EH (cell line): ENCODE results near the gene RND2.

Experiments used
- DNase-seq: peaks from one replicate; pipeline ENCODE4 v3.0.0-alpha.2; 2015; ENCODE audit warnings: low read depth

RND2 gene

GRCh38 chr17:43006639-43007551 lies 18.1 kb upstream of the RND2 start, which contains the start of gene IFI35:
Gene IFI35 (plus strand): TSS chr17:43006784. CDS start chr17:43006948, 164 bp downstream.
- DNase-seq: peak; percentile 89

GRCh38 chr17:43010667-43011308 lies 14.2 kb upstream of the RND2 start:
- DNase-seq: no peak

GRCh38 chr17:43011728-43012472 lies 13.1 kb upstream of the RND2 start:
- DNase-seq: no peak

- DNase-seq: no peak
Measured at GRCh38 chr17:43013296-43013695, 11.7 kb upstream of the RND2 start.

- no peak for DNase-seq
Measured at GRCh38 chr17:43014020-43014648, 10.9 kb upstream of the RND2 start.

GRCh38 chr17:43014649-43015542 lies 10.1 kb upstream of the RND2 start:
- DNase-seq: no peak

- no peak for DNase-seq
Measured at GRCh38 chr17:43015579-43015978, 9.5 kb upstream of the RND2 start.

GRCh38 chr17:43016216-43016615 lies 8.8 kb upstream of the RND2 start:
- no peak for DNase-seq

GRCh38 chr17:43018008-43018853 lies 6.8 kb upstream of the RND2 start:
- DNase-seq: peak; percentile 36

- DNase-seq: no peak
Measured at GRCh38 chr17:43018932-43019331, 6.1 kb upstream of the RND2 start.

GRCh38 chr17:43019418-43019817 lies 5.6 kb upstream of the RND2 start:
- DNase-seq: no peak

GRCh38 chr17:43020030-43020621 lies 4.9 kb upstream of the RND2 start:
- DNase-seq: no peak

- peak; percentile 76 for DNase-seq
Measured at GRCh38 chr17:43020789-43021740, 4.0 kb upstream of the RND2 start.

GRCh38 chr17:43021741-43022512 lies 3.1 kb upstream of the RND2 start, which contains the start of gene VAT1:
Gene VAT1 (minus strand): TSS chr17:43022385. CDS start chr17:43022322, 63 bp downstream.
- DNase-seq: peak; percentile 76

GRCh38 chr17:43025290-43025657 lies 243 bp downstream of the RND2 start:
- DNase-seq: no peak

GRCh38 chr17:43025766-43026537 lies 921 bp downstream of the RND2 start:
- no peak for DNase-seq

- DNase-seq: no peak
Measured at GRCh38 chr17:43026595-43026994, 1.6 kb downstream of the RND2 start.
